Keratinocyte (primary cell): ENCODE results near the gene XIRP2. TPM values are rescaled to one million over a fixed set of nuclear protein-coding genes. Genes with fewer than 3 reads are reported as not detected.

ENCODE experiments used
- DNase-seq: peaks from one replicate; pipeline ENCODE4 v3.0.0-alpha.2; 2011; ENCODE audit warnings: low read depth, missing footprints, low spot score
- FAIRE-seq: peaks from 2 replicates; lab custom pipeline; 2011; peaks lifted over from hg19 to GRCh38; lab: Jason Lieb, UNC
- H2AFZ ChIP-seq: 2 replicates; pipeline ENCODE4 v1.6.0; 2012; ENCODE audit warnings: low read length, control low read depth, inconsistent platforms; ENCODE audit not compliant: control insufficient read depth
- H3K27ac ChIP-seq: 2 replicates; pipeline ENCODE4 v1.5.1; 2011; ENCODE audit warnings: low read length; ENCODE audit not compliant: control insufficient read depth, insufficient read depth
- H3K27me3 ChIP-seq: 3 replicates; pipeline ENCODE4 v1.6.0; 2011; ENCODE audit warnings: low read length; ENCODE audit not compliant: control insufficient read depth, insufficient read depth; ENCODE audit errors: extremely low read depth
- H3K36me3 ChIP-seq, 2 experiments: 2 replicates in 1 of 2; 3 replicates in 1 of 2; pipeline ENCODE4 v1.5.1; 2011; ENCODE audit warnings: low read length in 2 of 2, mild to moderate bottlenecking in 1 of 2; ENCODE audit not compliant: control insufficient read depth in 2 of 2, insufficient read depth in 2 of 2; ENCODE audit errors: extremely low read depth in 1 of 2
- H3K4me1 ChIP-seq: 3 replicates; pipeline ENCODE4 v1.5.1; 2011; ENCODE audit warnings: low read length; ENCODE audit not compliant: control insufficient read depth, insufficient read depth; ENCODE audit errors: extremely low read depth
- H3K4me2 ChIP-seq: 3 replicates; pipeline ENCODE4 v1.6.0; 2011; ENCODE audit warnings: low read depth, low read length; ENCODE audit not compliant: control insufficient read depth, insufficient read depth; ENCODE audit errors: extremely low read depth
- H3K4me3 ChIP-seq, 3 experiments: fragments of 200-600 bp in 1 of 3; sonication (generic) in 1 of 3; 2 replicates in 2 of 3; 3 replicates in 1 of 3; pipeline ENCODE4 v1.5.1; 2011 to 2016; ENCODE audit warnings: low read length in 3 of 3, mild to moderate bottlenecking in 3 of 3, control low read depth in 2 of 3, inconsistent platforms in 1 of 3, low read depth in 1 of 3, mixed read lengths in 1 of 3, mixed run types in 1 of 3, moderate library complexity in 1 of 3; ENCODE audit not compliant: control insufficient read depth in 2 of 3, insufficient read depth in 2 of 3; ENCODE audit errors: extremely low read depth in 1 of 3
- H3K79me2 ChIP-seq: 2 replicates; pipeline ENCODE4 v1.6.0; 2012; ENCODE audit warnings: low read length; ENCODE audit not compliant: control insufficient read depth, insufficient read depth
- H3K9ac ChIP-seq: 3 replicates; pipeline ENCODE4 v1.6.0; 2011; ENCODE audit warnings: low read length; ENCODE audit not compliant: control insufficient read depth, insufficient read depth; ENCODE audit errors: extremely low read depth
- H3K9me1 ChIP-seq: 3 replicates; pipeline ENCODE4 v1.6.0; 2011; ENCODE audit warnings: low read length; ENCODE audit not compliant: control insufficient read depth, insufficient read depth; ENCODE audit errors: extremely low read depth
- H3K9me3 ChIP-seq: 2 replicates; pipeline ENCODE4 v1.5.1; 2012; ENCODE audit warnings: low read depth, low read length; ENCODE audit not compliant: control insufficient read depth
- H4K20me1 ChIP-seq: 3 replicates; pipeline ENCODE4 v1.6.0; 2011; ENCODE audit warnings: low read length; ENCODE audit not compliant: control insufficient read depth, insufficient read depth; ENCODE audit errors: extremely low read depth
- CTCF ChIP-seq, 3 experiments: IDR thresholded peaks in 1 of 3; conservative IDR thresholded peaks in 1 of 3; optimal IDR thresholded peaks in 1 of 3; 2 replicates in 2 of 3; 3 replicates in 1 of 3; pipeline versions ENCODE3 to v1.5.1; 2011; ENCODE audit warnings: low read length in 3 of 3, mild to moderate bottlenecking in 3 of 3, moderate library complexity in 2 of 3, control low read depth in 1 of 3, inconsistent platforms in 1 of 3; ENCODE audit not compliant: insufficient read depth in 2 of 3; ENCODE audit errors: extremely low read depth in 1 of 3
- EZH2 ChIP-seq: IDR thresholded peaks from one replicate; pipeline ENCODE4 v1.6.1; 2012; ENCODE audit warnings: inconsistent platforms, mild to moderate bottlenecking, low read length, moderate library complexity
- dilution Hi-C: fragments of 300-500 bp; cut with MboI; formaldehyde crosslinking; loops from one replicate; pipeline ENCODE4 v1.7.0; 2020; ENCODE audit warnings: low sequenced_read_pairs; ENCODE audit not compliant: extremely low pct_ligation_motif_present
- polyA plus RNA-seq, 5 experiments: library from polyadenylated mRNA; depleted of rRNA in 3 of 5; stranded (reverse) in 3 of 5; stranded (forward) in 1 of 5; unstranded in 1 of 5; fragments of >200 nt; gene quantifications; 1 replicate in 1 of 5; 2 replicates in 3 of 5; 3 replicates in 1 of 5; pipeline versions ENCODE4 v1.2.1 to v1.2.3, GENCODE V29; 2011 to 2012; ENCODE audit warnings: missing spikeins in 2 of 5, low read depth in 1 of 5, low replicate concordance in 1 of 5

XIRP2 gene
- polyA plus RNA-seq, 1 donor (not counting 4 experiments of a cell fraction or from before 2014, with no cell fraction given), result 0.01 TPM

DNA sequence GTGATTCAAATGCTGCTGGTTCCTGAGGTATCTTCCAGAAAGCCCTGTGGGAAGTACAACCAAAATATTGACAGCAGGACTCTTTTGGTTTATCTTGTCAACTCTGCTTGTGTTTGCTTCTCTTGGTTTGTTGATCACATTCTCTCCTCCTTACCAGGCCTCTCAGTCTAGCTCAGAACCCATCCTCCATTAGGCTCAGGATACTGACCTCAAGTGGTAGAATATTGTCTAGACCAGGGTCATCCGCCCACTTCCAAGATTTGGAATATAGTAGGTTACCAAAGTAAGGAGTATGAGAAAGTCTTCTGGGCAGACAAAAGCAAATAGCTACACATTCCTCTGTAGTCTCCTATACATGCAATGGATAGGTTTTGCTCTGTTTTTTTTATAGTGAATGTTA lies 56.6 kb downstream of the XIRP2 start:
- Histone ChIP-seq H3K9me1 (no peaks in the 10 kb centered on the region), H3K9me3 (no peaks in the 10 kb centered on the region), H3K9ac (no peak overlapping the region), H3K27me3 (no peaks in the 10 kb centered on the region), H3K27ac (no peak overlapping the region), H3K4me1 (no peaks in the 10 kb centered on the region), H4K20me1 (no peaks in the 10 kb centered on the region), H3K79me2 (no peaks in the 10 kb centered on the region), H3K4me3 (no peak overlapping the region), H3K4me2 (no peak overlapping the region), H3K36me3 (no peaks in the 10 kb centered on the region), H2AFZ (no peak overlapping the region)
- dilution Hi-C loops, result no loop called here
- FAIRE-seq (no peak), DNase-seq (no peak)
- TF ChIP-seq CTCF (optimal IDR thresholded peaks at IDR 0.05 in 1 of 3, IDR thresholded peaks at IDR 0.05 in 1 of 3, conservative IDR thresholded peaks at IDR 0.05 in 1 of 3; ENCODE audit: extremely low read depth in 1 of 3, insufficient read depth in 2 of 3, low read length in 3 of 3) (no peak), EZH2 (no peak)

DNA sequence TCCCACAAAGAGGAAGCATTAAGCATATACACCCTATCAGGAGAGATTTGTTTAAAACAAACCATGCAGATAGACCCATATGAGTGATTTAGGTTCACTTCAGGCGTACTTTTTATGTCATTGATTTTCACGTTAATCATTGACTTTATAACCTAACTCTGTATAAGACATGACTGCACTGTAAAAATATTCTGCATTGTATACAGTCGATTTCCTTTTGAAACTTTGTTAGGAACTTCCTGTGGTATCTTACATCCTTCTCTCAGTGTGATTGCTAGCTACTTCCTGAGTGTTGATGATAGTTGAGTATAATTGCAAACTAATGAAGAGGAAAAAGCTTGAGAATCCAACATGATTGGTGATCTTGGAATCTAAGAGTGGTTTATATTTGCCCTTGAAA lies 69.4 kb downstream of the XIRP2 start:
- Histone ChIP-seq H3K9ac (no peak overlapping the region), H3K9me1 (no peaks in the 10 kb centered on the region), H3K36me3 (no peaks in the 10 kb centered on the region), H3K27ac (no peak overlapping the region), H4K20me1 (no peaks in the 10 kb centered on the region), H3K4me2 (no peak overlapping the region), H3K27me3 (no peaks in the 10 kb centered on the region), H2AFZ (no peak overlapping the region), H3K4me1 (no peaks in the 10 kb centered on the region), H3K4me3 (no peak overlapping the region), H3K9me3 (no peaks in the 10 kb centered on the region), H3K79me2 (no peaks in the 10 kb centered on the region)
- no peak for TF ChIP-seq EZH2
- TF ChIP-seq CTCF (optimal IDR thresholded peaks at IDR 0.05 in 1 of 3, IDR thresholded peaks at IDR 0.05 in 1 of 3, conservative IDR thresholded peaks at IDR 0.05 in 1 of 3; ENCODE audit: extremely low read depth in 1 of 3, insufficient read depth in 2 of 3, low read length in 3 of 3), result no peak
- dilution Hi-C loops, result no loop called here
- FAIRE-seq, result no peak
- no peak for DNase-seq
